ENCODE results near the gene NDUFA7.
"Not testable (repeated sequence)": the region's sequence is repeated elsewhere in the genome, so short reads cannot be mapped to it uniquely, and the experiment has no call there.

Gene NDUFA7

GRCh38 chr19:8304841-8305621 lies 16.1 kb downstream of the NDUFA7 start:
- Histone ChIP-seq H3K9me2 (replicated peaks; ENCODE audit: control insufficient read depth, low read length) (no peaks in the 10 kb centered on the region), H3K79me2 (ENCODE audit: control insufficient read depth, low read length) (peaks cover 35% of the 10 kb centered on the region), H3K36me3 (ENCODE audit: control insufficient read depth, low read length) (peaks cover 38% of the 10 kb centered on the region), H3K4me1 (ENCODE audit: control insufficient read depth, low read length) (peaks cover 26% of the 10 kb centered on the region), H3F3A (ENCODE audit: control insufficient read depth, insufficient read depth) (no peaks in the 10 kb centered on the region), H3K27me3 (ENCODE audit: control insufficient read depth, low read length) (no peaks in the 10 kb centered on the region), H3K4me2 (ENCODE audit: low read length) (no peak overlapping the region), H3K27ac (ENCODE audit: low read depth, low read length) (no peak overlapping the region), H4K20me1 (ENCODE audit: control insufficient read depth, insufficient read depth, low read depth, low read length) (0 out of 2 replicates have a peak, but pooled peaks cover 5% of the 10 kb centered on the region), H3K9me3 (ENCODE audit: control insufficient read depth, insufficient read depth, low read length) (no peaks in the 10 kb centered on the region), H3K4me3 (ENCODE audit: low read length) (no peak overlapping the region)
- TF ChIP-seq CTCF (IDR thresholded peaks at IDR 0.05; ENCODE audit: low read depth, low read length, poor library complexity, severe bottlenecking), result no peak
- no peak for TF ChIP-seq EZH2phosphoT487 (IDR thresholded peaks at IDR 0.05; ENCODE audit: borderline replicate concordance, low read length)

- H3K4me1 ChIP-seq (ENCODE audit: control insufficient read depth, low read length), result peaks cover 21% of the 10 kb centered on the region
- H3K9me3 ChIP-seq (ENCODE audit: control insufficient read depth, insufficient read depth, low read length), result no peaks in the 10 kb centered on the region
- H3F3A ChIP-seq (ENCODE audit: control insufficient read depth, insufficient read depth), result no peaks in the 10 kb centered on the region
- H3K79me2 ChIP-seq (ENCODE audit: control insufficient read depth, low read length), result peaks cover 31% of the 10 kb centered on the region
- H3K27me3 ChIP-seq (ENCODE audit: control insufficient read depth, low read length), result no peaks in the 10 kb centered on the region
- H3K4me3 ChIP-seq (ENCODE audit: low read length), result no peak overlapping the region
- H4K20me1 ChIP-seq (ENCODE audit: control insufficient read depth, insufficient read depth, low read depth, low read length), result 0 out of 2 replicates have a peak, but pooled peaks cover 5% of the 10 kb centered on the region
- no peak overlapping the region for H3K4me2 ChIP-seq (ENCODE audit: low read length)
- no peak for TF ChIP-seq EZH2phosphoT487 (IDR thresholded peaks at IDR 0.05; ENCODE audit: borderline replicate concordance, low read length)
- no peak for TF ChIP-seq CTCF (IDR thresholded peaks at IDR 0.05; ENCODE audit: low read depth, low read length, poor library complexity, severe bottlenecking)
- no peak overlapping the region for H3K27ac ChIP-seq (ENCODE audit: low read depth, low read length)
- H3K36me3 ChIP-seq (ENCODE audit: control insufficient read depth, low read length), result peaks cover 32% of the 10 kb centered on the region
- no peaks in the 10 kb centered on the region for H3K9me2 ChIP-seq (replicated peaks; ENCODE audit: control insufficient read depth, low read length)
These were observed 18.4 kb downstream of the NDUFA7 start for GRCh38 chr19:8302734-8303133.

- no peaks in the 10 kb centered on the region for H3K9me3 ChIP-seq (ENCODE audit: control insufficient read depth, insufficient read depth, low read length)
- H3K4me3 ChIP-seq (ENCODE audit: low read length), result no peak overlapping the region
- H3K79me2 ChIP-seq (ENCODE audit: control insufficient read depth, low read length), result peaks cover 27% of the 10 kb centered on the region
- no peaks in the 10 kb centered on the region for H3K27me3 ChIP-seq (ENCODE audit: control insufficient read depth, low read length)
- H3K9me2 ChIP-seq (replicated peaks; ENCODE audit: control insufficient read depth, low read length), result no peaks in the 10 kb centered on the region
- H3K4me1 ChIP-seq (ENCODE audit: control insufficient read depth, low read length), result peaks cover 17% of the 10 kb centered on the region
- 0 out of 2 replicates have a peak, but pooled peaks cover 5% of the 10 kb centered on the region for H4K20me1 ChIP-seq (ENCODE audit: control insufficient read depth, insufficient read depth, low read depth, low read length)
- no peaks in the 10 kb centered on the region for H3F3A ChIP-seq (ENCODE audit: control insufficient read depth, insufficient read depth)
- H3K4me2 ChIP-seq (ENCODE audit: low read length), result no peak overlapping the region
- peaks cover 32% of the 10 kb centered on the region for H3K36me3 ChIP-seq (ENCODE audit: control insufficient read depth, low read length)
- no peak for TF ChIP-seq EZH2phosphoT487 (IDR thresholded peaks at IDR 0.05; ENCODE audit: borderline replicate concordance, low read length)
- TF ChIP-seq CTCF (IDR thresholded peaks at IDR 0.05; ENCODE audit: low read depth, low read length, poor library complexity, severe bottlenecking), result no peak
- no peak overlapping the region for H3K27ac ChIP-seq (ENCODE audit: low read depth, low read length)
These were observed 18.9 kb downstream of the NDUFA7 start for GRCh38 chr19:8302357-8302691.

- not testable (repeated sequence) for H3K4me3 ChIP-seq (ENCODE audit: low read length); H3F3A ChIP-seq (ENCODE audit: control insufficient read depth, insufficient read depth); H3K4me2 ChIP-seq (ENCODE audit: low read length); H3K4me1 ChIP-seq (ENCODE audit: control insufficient read depth, low read length); H3K27me3 ChIP-seq (ENCODE audit: control insufficient read depth, low read length); H4K20me1 ChIP-seq (ENCODE audit: control insufficient read depth, insufficient read depth, low read depth, low read length); H3K9me2 ChIP-seq (replicated peaks; ENCODE audit: control insufficient read depth, low read length); H3K9me3 ChIP-seq (ENCODE audit: control insufficient read depth, insufficient read depth, low read length); H3K36me3 ChIP-seq (ENCODE audit: control insufficient read depth, low read length); H3K27ac ChIP-seq (ENCODE audit: low read depth, low read length); H3K79me2 ChIP-seq (ENCODE audit: control insufficient read depth, low read length)
These were observed 29.8 kb downstream of the NDUFA7 start for GRCh38 chr19:8291337-8291736.

GRCh38 chr19:8276508-8276907 lies 44.7 kb downstream of the NDUFA7 start:
- H3K9me2 ChIP-seq (replicated peaks; ENCODE audit: control insufficient read depth, low read length); H3K79me2 ChIP-seq (ENCODE audit: control insufficient read depth, low read length); H3K9me3 ChIP-seq (ENCODE audit: control insufficient read depth, insufficient read depth, low read length); H4K20me1 ChIP-seq (ENCODE audit: control insufficient read depth, insufficient read depth, low read depth, low read length); H3K27ac ChIP-seq (ENCODE audit: low read depth, low read length); H3F3A ChIP-seq (ENCODE audit: control insufficient read depth, insufficient read depth); H3K4me3 ChIP-seq (ENCODE audit: low read length); H3K27me3 ChIP-seq (ENCODE audit: control insufficient read depth, low read length); H3K36me3 ChIP-seq (ENCODE audit: control insufficient read depth, low read length); H3K4me2 ChIP-seq (ENCODE audit: low read length); H3K4me1 ChIP-seq (ENCODE audit: control insufficient read depth, low read length): not testable (repeated sequence)

Data from DOHH2 (cell line).